HG03139 (cell line): ENCODE measurements around the gene ATP8A2.

Experiments
- ATAC-seq: cut with Tn5 transposase; IDR thresholded peaks from one replicate; pipeline ENCODE4 v1.9.1; 2021; ENCODE audit not compliant: unreplicated experiment

Gene ATP8A2

GRCh38 chr13:26021956-26022355 lies 650.2 kb downstream of the ATP8A2 start:
- ATAC-seq: no peak

- no peak for ATAC-seq
These were observed 650.9 kb downstream of the ATP8A2 start for GRCh38 chr13:26022538-26023292.

GRCh38 chr13:26024558-26024957 lies 652.8 kb downstream of the ATP8A2 start:
- no peak for ATAC-seq

GRCh38 chr13:26025196-26025595 lies 653.4 kb downstream of the ATP8A2 start:
- ATAC-seq: no peak

GRCh38 chr13:26025771-26026170 lies 654.0 kb downstream of the ATP8A2 start:
- ATAC-seq: no peak

GRCh38 chr13:26026211-26026610 lies 654.4 kb downstream of the ATP8A2 start:
- no peak for ATAC-seq

- ATAC-seq: no peak
These were observed 657.9 kb downstream of the ATP8A2 start for GRCh38 chr13:26029581-26030136.

- ATAC-seq: no peak
These were observed 658.6 kb downstream of the ATP8A2 start for GRCh38 chr13:26030331-26030730.

- ATAC-seq: no peak
These were observed 662.2 kb downstream of the ATP8A2 start for GRCh38 chr13:26034018-26034417.

GRCh38 chr13:26036383-26036782 lies 664.6 kb downstream of the ATP8A2 start:
- ATAC-seq: no peak

- ATAC-seq: no peak
These were observed 665.5 kb downstream of the ATP8A2 start for GRCh38 chr13:26037302-26037701.

- ATAC-seq: no peak
These were observed 667.2 kb downstream of the ATP8A2 start for GRCh38 chr13:26038931-26039475.

GRCh38 chr13:26041444-26041843 lies 669.7 kb downstream of the ATP8A2 start:
- no peak for ATAC-seq

GRCh38 chr13:26042785-26043184 lies 671.0 kb downstream of the ATP8A2 start:
- no peak for ATAC-seq

- no peak for ATAC-seq
These were observed 673.4 kb downstream of the ATP8A2 start for GRCh38 chr13:26045142-26045541.

GRCh38 chr13:26046639-26047038 lies 674.9 kb downstream of the ATP8A2 start:
- no peak for ATAC-seq

- ATAC-seq: no peak
These were observed 675.3 kb downstream of the ATP8A2 start for GRCh38 chr13:26047040-26047439.

- ATAC-seq: no peak
These were observed 677.0 kb downstream of the ATP8A2 start for GRCh38 chr13:26048741-26049140.

- ATAC-seq: no peak
These were observed 678.9 kb downstream of the ATP8A2 start for GRCh38 chr13:26050568-26051230.

GRCh38 chr13:26051231-26051656 lies 679.5 kb downstream of the ATP8A2 start:
- no peak for ATAC-seq

- no peak for ATAC-seq
These were observed 680.0 kb downstream of the ATP8A2 start, which contains the start of gene SHISA2 for GRCh38 chr13:26051657-26052311. TSS of gene SHISA2 (minus strand) at chr13:26052016. CDS start at chr13:26050975, 1,041 bp downstream.
